GM23338 (cell line): ENCODE results near the gene ZNF649. TPM values are rescaled to one million over a fixed set of nuclear protein-coding genes. Genes with fewer than 3 reads are reported as not detected.
"Not testable (repeated sequence)": the region's sequence is repeated elsewhere in the genome, so short reads cannot be mapped to it uniquely, and the experiment has no call there.

Experiments
- ATAC-seq: fragments of 200-7000 bp; cut with Tn5 transposase; 3 replicates; pipeline ENCODE4 v1.9.1; 2020
- DNase-seq: peaks from one replicate; pipeline ENCODE4 v3.0.0-alpha.2; 2015; ENCODE audit warnings: low spot score
- H2AFZ ChIP-seq: fragments of 200-600 bp; sonication (generic); 2 replicates; pipeline ENCODE4 v1.8.0; 2016; ENCODE audit warnings: antibody characterized with exemption, mild to moderate bottlenecking, moderate library complexity
- H3F3A ChIP-seq: fragments of 200-600 bp; sonication (generic); replicated peaks from 2 replicates; pipeline ENCODE4 v1.8.0; 2017; ENCODE audit warnings: antibody characterized with exemption, mixed run types, low read depth
- H3K27ac ChIP-seq: fragments of 200-600 bp; sonication (generic); 2 replicates; pipeline ENCODE4 v1.6.1; 2016; ENCODE audit warnings: low read depth
- H3K27me3 ChIP-seq: fragments of 200-600 bp; sonication (generic); 2 replicates; pipeline ENCODE4 v1.8.0; 2016; ENCODE audit warnings: mild to moderate bottlenecking, mixed run types, moderate library complexity; ENCODE audit not compliant: insufficient read depth
- H3K36me3 ChIP-seq: fragments of 200-600 bp; sonication (generic); 2 replicates; pipeline ENCODE4 v1.8.0; 2016; ENCODE audit warnings: mild to moderate bottlenecking; ENCODE audit not compliant: insufficient read depth
- H3K4me1 ChIP-seq: fragments of 200-600 bp; sonication (generic); 2 replicates; pipeline ENCODE4 v1.8.0; 2016; ENCODE audit warnings: mild to moderate bottlenecking, moderate library complexity; ENCODE audit not compliant: insufficient read depth
- H3K4me2 ChIP-seq: fragments of 200-600 bp; sonication (generic); 2 replicates; pipeline ENCODE4 v1.7.1; 2017; ENCODE audit warnings: mixed run types
- H3K4me3 ChIP-seq: fragments of 200-600 bp; sonication (generic); 2 replicates; pipeline ENCODE4 v1.6.1; 2016; ENCODE audit warnings: mixed run types
- H3K79me2 ChIP-seq: fragments of 200-600 bp; sonication (generic); replicated peaks from 2 replicates; pipeline ENCODE4 v1.8.0; 2017; ENCODE audit warnings: mild to moderate bottlenecking; ENCODE audit not compliant: insufficient read depth
- H3K9me2 ChIP-seq: fragments of 200-600 bp; sonication (generic); 2 replicates; pipeline ENCODE4 v1.8.0; 2017; ENCODE audit not compliant: insufficient read depth
- H4K20me1 ChIP-seq: fragments of 200-600 bp; sonication (generic); replicated peaks from 2 replicates; pipeline ENCODE4 v1.8.0; 2017; ENCODE audit warnings: mild to moderate bottlenecking; ENCODE audit not compliant: insufficient read depth
- H3K27ac Mint-ChIP-seq: 2 replicates; pipeline ENCODE4 v1.8.0; 2020; ENCODE audit warnings: inconsistent platforms, mild to moderate bottlenecking, moderate library complexity, mixed read lengths
- H3K27me3 Mint-ChIP-seq: 3 replicates; pipeline ENCODE4 v1.8.0; 2022; ENCODE audit warnings: low read depth, mild to moderate bottlenecking, moderate library complexity, mixed read lengths, inconsistent platforms; ENCODE audit not compliant: insufficient read depth, poor library complexity
- H3K36me3 Mint-ChIP-seq: 3 replicates; pipeline ENCODE4 v1.8.0; 2021; ENCODE audit warnings: low read depth, mild to moderate bottlenecking, inconsistent platforms, moderate library complexity, mixed read lengths
- H3K4me1 Mint-ChIP-seq: 3 replicates; pipeline ENCODE4 v1.8.0; 2020; ENCODE audit warnings: mild to moderate bottlenecking, inconsistent platforms, mixed read lengths
- H3K4me3 Mint-ChIP-seq: 3 replicates; pipeline ENCODE4 v1.8.0; 2021; ENCODE audit warnings: moderate library complexity, mild to moderate bottlenecking, inconsistent platforms, mixed read lengths
- H3K9me3 Mint-ChIP-seq: 3 replicates; pipeline ENCODE4 v1.8.0; 2020; ENCODE audit warnings: moderate library complexity, mild to moderate bottlenecking, inconsistent platforms, mixed read lengths
- CREB1 ChIP-seq: fragments of 250-450 bp; sonication (Bioruptor Pico); IDR thresholded peaks from 2 replicates; pipeline ENCODE4 v1.5.0; 2020; ENCODE audit warnings: low read depth, mild to moderate bottlenecking, moderate library complexity
- CTCF ChIP-seq, 2 experiments: fragments of 200-600 bp in 1 of 2; sonication (generic) in 1 of 2; conservative IDR thresholded peaks; 2 replicates each; pipeline versions ENCODE4 v1.5.1 to v1.6.1; 2016 to 2017; ENCODE audit warnings: antibody characterized with exemption in 2 of 2, low read depth in 2 of 2, mild to moderate bottlenecking in 2 of 2, moderate library complexity in 1 of 2
- ETS1 ChIP-seq: IDR thresholded peaks from 2 replicates; pipeline ENCODE4 v1.6.1; 2016; ENCODE audit warnings: antibody characterized with exemption
- EZH2phosphoT487 ChIP-seq: fragments of 200-600 bp; sonication (generic); IDR thresholded peaks from one replicate; pipeline ENCODE4 v1.8.1; 2018; ENCODE audit warnings: antibody characterized with exemption; ENCODE audit not compliant: unreplicated experiment
- JUNB ChIP-seq: IDR thresholded peaks from one replicate; pipeline ENCODE4 v1.6.1; 2016; ENCODE audit warnings: antibody characterized with exemption; ENCODE audit not compliant: unreplicated experiment
- NANOG ChIP-seq: IDR thresholded peaks from 2 replicates; pipeline ENCODE4 v1.6.1; 2016; ENCODE audit warnings: antibody characterized with exemption, borderline replicate concordance
- POLR2AphosphoS5 ChIP-seq: IDR thresholded peaks from 2 replicates; pipeline ENCODE4 v1.6.1; 2016; ENCODE audit warnings: antibody characterized with exemption, low read depth
- REST ChIP-seq: IDR thresholded peaks from one replicate; pipeline ENCODE4 v1.6.1; 2018; ENCODE audit warnings: antibody characterized with exemption; ENCODE audit not compliant: unreplicated experiment
- STAT1 ChIP-seq: IDR thresholded peaks from one replicate; pipeline ENCODE4 v1.6.1; 2016; ENCODE audit warnings: antibody characterized with exemption; ENCODE audit not compliant: unreplicated experiment
- ZNF114 ChIP-seq: fragments of 250-450 bp; sonication (Bioruptor Pico); IDR thresholded peaks from 2 replicates; pipeline ENCODE4 v1.5.0; 2020; ENCODE audit warnings: mild to moderate bottlenecking, moderate library complexity
- polyA plus RNA-seq: library from polyadenylated mRNA; unstranded; fragments of >200 nt; fragmentation: Nextera tagmentation; extraction: Ambion mirVana; gene quantifications from 2 replicates; pipeline ENCODE4 v1.2.1, GENCODE V29; 2016
- total RNA-seq: library from RNA; depleted of rRNA; stranded (reverse); fragments of >200 nt; shearing (Covaris generic); gene quantifications from 2 replicates; pipeline ENCODE4 v1.2.3, GENCODE V29; 2014

ZNF649 gene
- total and polyA plus RNA-seq, 2 experiments from 2014 or later: 40.6 to 68.9 TPM

- Mint-ChIP-seq H3K27me3 (peaks cover 18% of the 10 kb centered on the region), H3K27ac (peak overlapping the region; percentile 99)
- peak; percentile 62 for TF ChIP-seq POLR2AphosphoS5
- TF ChIP-seq NANOG: peak; percentile 73
- TF ChIP-seq ETS1: peak; percentile 59; the same call in 1 of the 2 replicates
- TF ChIP-seq CREB1: peak; percentile 47; the same call in 1 of the 2 replicates
These were observed 822 bp upstream of the ZNF649 start for GRCh38 chr19:51905639-51906038.

GRCh38 chr19:51905206-51905605 is 389 bp upstream of the ZNF649 start:
- TF ChIP-seq CTCF (conservative IDR thresholded peaks at IDR 0.05; ENCODE audit: low read depth in 2 of 2) (no peak), STAT1 (no peak), JUNB (no peak), ZNF114 (CRISPR knock-in tag) (no peak), REST (no peak), EZH2phosphoT487 (no peak), CREB1 (no peak)
- H3K27ac ChIP-seq: peak overlapping the region; percentile 100
- DNase-seq (no peak), ATAC-seq (no peak)
- H3K79me2 ChIP-seq: peaks cover 46% of the 10 kb centered on the region
- peak overlapping the region; percentile 99 for H3K27ac Mint-ChIP-seq
- peaks cover 22% of the 10 kb centered on the region for H3K27me3 Mint-ChIP-seq
- peak overlapping the region; percentile 75 for H3K4me2 ChIP-seq
- H3K36me3 Mint-ChIP-seq: peaks cover 63% of the 10 kb centered on the region
- peak overlapping the region; percentile 86 for H3K4me3 ChIP-seq
- H3K36me3 ChIP-seq: peaks cover 8% of the 10 kb centered on the region
- peaks cover 6% of the 10 kb centered on the region; the same call in 1 of the 2 replicates for H3K9me2 ChIP-seq
- peaks cover 26% of the 10 kb centered on the region for H3K4me1 ChIP-seq
- peaks cover 52% of the 10 kb centered on the region for H3K4me1 Mint-ChIP-seq
- H3F3A ChIP-seq: peaks cover 21% of the 10 kb centered on the region; the same call in 1 of the 2 replicates
- H2AFZ ChIP-seq: no peak overlapping the region
- peak overlapping the region; percentile 99 for H3K4me3 Mint-ChIP-seq
- no peaks in the 10 kb centered on the region for H3K27me3 ChIP-seq
- H3K9me3 Mint-ChIP-seq: peaks cover 59% of the 10 kb centered on the region
- H4K20me1 ChIP-seq: peaks cover 15% of the 10 kb centered on the region

More at GRCh38 chr19:51905639-51906038, 822 bp upstream of the ZNF649 start:
- H3K36me3 Mint-ChIP-seq: peaks cover 63% of the 10 kb centered on the region
- Histone ChIP-seq H3K27ac (peak overlapping the region; percentile 100), H3K4me3 (peak overlapping the region; percentile 86), H3K4me1 (peaks cover 28% of the 10 kb centered on the region), H3F3A (peaks cover 23% of the 10 kb centered on the region; the same call in 1 of the 2 replicates), H4K20me1 (peaks cover 11% of the 10 kb centered on the region), H3K4me2 (peak overlapping the region; percentile 75), H3K79me2 (peaks cover 42% of the 10 kb centered on the region)
- not testable (repeated sequence) for H3K27me3 ChIP-seq, H2AFZ ChIP-seq, H3K36me3 ChIP-seq, H3K9me2 ChIP-seq
- DNase-seq (peak; percentile 65), ATAC-seq (peak; percentile 4; the same call in 2 of the 3 replicates)
- peak overlapping the region; percentile 99 for H3K4me3 Mint-ChIP-seq
- H3K4me1 Mint-ChIP-seq: peaks cover 55% of the 10 kb centered on the region
- peaks cover 59% of the 10 kb centered on the region for H3K9me3 Mint-ChIP-seq
